HEK293 (cell line): ENCODE data around the gene OR2T2.

ENCODE experiments used
- YY1 ChIP-seq: fragments of 450-650 bp; formaldehyde crosslinking; IDR thresholded peaks from 2 replicates; pipeline ENCODE4 v1.5.1; 2018; ENCODE audit warnings: missing biosample characterization, missing genetic modification characterization
- TF ChIP-seq, protein P1 (sequence below): fragments of 450-650 bp; formaldehyde crosslinking; IDR thresholded peaks from 2 replicates; pipeline ENCODE4 v1.5.1; 2016; ENCODE audit warnings: missing biosample characterization, missing genetic modification characterization

DNA sequence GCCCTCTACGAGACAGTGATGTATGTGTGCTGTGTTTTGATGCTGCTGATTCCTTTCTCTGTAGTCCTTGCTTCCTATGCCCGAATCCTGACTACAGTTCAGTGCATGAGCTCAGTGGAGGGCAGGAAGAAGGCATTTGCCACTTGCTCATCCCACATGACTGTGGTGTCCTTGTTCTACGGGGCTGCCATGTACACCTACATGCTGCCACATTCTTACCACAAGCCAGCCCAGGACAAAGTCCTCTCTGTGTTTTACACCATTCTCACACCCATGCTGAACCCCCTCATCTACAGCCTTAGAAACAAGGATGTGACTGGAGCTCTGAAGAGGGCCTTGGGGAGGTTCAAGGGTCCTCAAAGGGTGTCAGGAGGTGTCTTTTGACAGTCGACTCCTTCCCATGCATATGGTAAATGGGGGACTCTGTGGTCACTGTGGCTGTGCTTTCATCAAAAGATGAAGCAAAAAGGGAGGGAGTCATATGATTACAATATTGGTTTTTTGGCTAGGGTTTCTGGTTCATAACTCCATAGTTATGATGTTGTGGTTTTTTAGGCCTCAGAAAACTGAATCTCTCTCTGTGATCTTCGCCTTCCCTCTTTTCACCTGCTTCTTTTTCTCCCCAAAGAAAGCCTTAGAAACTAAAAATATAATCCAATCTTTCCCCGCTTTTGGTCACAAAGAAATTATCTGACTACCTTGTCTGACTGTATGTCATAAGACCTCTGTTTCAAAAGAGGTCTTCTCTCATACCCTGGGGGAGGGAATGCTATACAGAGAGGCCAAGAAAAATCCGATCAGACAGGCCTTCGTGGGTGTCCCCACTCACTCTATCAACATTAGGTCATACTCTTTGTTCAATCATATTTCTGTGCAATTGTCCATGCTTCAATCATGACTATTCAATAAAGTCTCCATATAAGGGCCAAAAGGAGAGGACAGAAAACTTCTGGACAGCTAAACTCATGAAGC lies 38.4 kb upstream of the OR2T2 start:
- TF ChIP-seq, protein P1, sequence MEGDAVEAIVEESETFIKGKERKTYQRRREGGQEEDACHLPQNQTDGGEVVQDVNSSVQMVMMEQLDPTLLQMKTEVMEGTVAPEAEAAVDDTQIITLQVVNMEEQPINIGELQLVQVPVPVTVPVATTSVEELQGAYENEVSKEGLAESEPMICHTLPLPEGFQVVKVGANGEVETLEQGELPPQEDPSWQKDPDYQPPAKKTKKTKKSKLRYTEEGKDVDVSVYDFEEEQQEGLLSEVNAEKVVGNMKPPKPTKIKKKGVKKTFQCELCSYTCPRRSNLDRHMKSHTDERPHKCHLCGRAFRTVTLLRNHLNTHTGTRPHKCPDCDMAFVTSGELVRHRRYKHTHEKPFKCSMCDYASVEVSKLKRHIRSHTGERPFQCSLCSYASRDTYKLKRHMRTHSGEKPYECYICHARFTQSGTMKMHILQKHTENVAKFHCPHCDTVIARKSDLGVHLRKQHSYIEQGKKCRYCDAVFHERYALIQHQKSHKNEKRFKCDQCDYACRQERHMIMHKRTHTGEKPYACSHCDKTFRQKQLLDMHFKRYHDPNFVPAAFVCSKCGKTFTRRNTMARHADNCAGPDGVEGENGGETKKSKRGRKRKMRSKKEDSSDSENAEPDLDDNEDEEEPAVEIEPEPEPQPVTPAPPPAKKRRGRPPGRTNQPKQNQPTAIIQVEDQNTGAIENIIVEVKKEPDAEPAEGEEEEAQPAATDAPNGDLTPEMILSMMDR: no peak
- TF ChIP-seq YY1: no peak
